Fibroblast of pulmonary artery (primary cell): Measurements from ENCODE around the gene CAMK1G.

ENCODE experiments used
- DNase-seq: peaks from one replicate; pipeline ENCODE4 v3.0.0-alpha.2; 2010; ENCODE audit warnings: low read depth
- H3K4me3 ChIP-seq: replicated peaks from 2 replicates; pipeline ENCODE4 v1.5.1; 2011; ENCODE audit warnings: low read depth, mild to moderate bottlenecking, control low read depth, low read length, moderate library complexity
- TF ChIP-seq, protein P1 (sequence below): IDR thresholded peaks from 2 replicates; pipeline ENCODE4 v1.5.1; 2011; ENCODE audit warnings: mild to moderate bottlenecking, control low read depth, low read length, inconsistent platforms; ENCODE audit errors: missing control alignments

Gene CAMK1G

DNA sequence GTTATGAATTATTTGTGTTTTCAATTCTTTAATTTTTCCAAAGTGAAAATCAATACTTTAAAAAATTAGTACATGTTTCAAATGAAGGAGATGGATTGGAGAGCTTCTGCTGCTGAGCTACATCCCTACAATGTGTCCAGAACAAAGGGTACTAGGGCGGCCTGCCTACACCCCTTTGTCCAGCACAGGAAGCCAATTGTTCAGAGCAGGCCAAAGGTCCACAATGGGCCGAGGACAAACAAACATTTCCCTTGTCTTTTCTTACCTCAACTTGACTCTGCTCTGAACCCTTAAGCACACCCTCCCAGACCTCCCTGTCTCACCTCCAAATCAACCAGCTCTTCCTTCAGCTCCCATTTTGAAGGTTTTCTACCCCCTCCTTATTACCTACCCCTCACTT, 39.4 kb upstream of the CAMK1G start:
- TF ChIP-seq, protein P1, sequence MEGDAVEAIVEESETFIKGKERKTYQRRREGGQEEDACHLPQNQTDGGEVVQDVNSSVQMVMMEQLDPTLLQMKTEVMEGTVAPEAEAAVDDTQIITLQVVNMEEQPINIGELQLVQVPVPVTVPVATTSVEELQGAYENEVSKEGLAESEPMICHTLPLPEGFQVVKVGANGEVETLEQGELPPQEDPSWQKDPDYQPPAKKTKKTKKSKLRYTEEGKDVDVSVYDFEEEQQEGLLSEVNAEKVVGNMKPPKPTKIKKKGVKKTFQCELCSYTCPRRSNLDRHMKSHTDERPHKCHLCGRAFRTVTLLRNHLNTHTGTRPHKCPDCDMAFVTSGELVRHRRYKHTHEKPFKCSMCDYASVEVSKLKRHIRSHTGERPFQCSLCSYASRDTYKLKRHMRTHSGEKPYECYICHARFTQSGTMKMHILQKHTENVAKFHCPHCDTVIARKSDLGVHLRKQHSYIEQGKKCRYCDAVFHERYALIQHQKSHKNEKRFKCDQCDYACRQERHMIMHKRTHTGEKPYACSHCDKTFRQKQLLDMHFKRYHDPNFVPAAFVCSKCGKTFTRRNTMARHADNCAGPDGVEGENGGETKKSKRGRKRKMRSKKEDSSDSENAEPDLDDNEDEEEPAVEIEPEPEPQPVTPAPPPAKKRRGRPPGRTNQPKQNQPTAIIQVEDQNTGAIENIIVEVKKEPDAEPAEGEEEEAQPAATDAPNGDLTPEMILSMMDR: no peak
- DNase-seq: no peak
- H3K4me3 ChIP-seq: no peak overlapping the region

DNA sequence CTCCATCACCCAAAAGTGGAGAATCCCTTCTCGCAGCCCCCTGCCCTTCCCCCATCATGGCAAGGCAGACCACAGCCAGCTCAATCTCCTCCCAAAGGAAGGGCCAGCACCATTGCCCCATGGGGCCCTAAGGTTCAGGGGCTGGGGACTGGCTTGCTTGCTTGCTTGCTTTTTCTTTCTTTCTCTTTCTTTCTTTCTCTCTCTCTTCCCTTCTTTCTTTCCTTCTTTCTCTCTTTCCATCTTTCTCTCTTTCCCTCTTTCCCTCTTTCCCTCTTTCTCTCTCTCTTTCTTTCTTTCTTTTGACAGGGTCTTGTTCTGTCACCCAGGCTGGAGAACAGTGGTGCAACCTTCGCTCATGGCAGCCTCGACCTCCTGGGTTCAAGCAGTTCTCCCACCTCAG, 38.1 kb upstream of the CAMK1G start:
- H3K4me3 ChIP-seq: no peak overlapping the region
- TF ChIP-seq, protein P1: no peak
- DNase-seq: no peak

DNA sequence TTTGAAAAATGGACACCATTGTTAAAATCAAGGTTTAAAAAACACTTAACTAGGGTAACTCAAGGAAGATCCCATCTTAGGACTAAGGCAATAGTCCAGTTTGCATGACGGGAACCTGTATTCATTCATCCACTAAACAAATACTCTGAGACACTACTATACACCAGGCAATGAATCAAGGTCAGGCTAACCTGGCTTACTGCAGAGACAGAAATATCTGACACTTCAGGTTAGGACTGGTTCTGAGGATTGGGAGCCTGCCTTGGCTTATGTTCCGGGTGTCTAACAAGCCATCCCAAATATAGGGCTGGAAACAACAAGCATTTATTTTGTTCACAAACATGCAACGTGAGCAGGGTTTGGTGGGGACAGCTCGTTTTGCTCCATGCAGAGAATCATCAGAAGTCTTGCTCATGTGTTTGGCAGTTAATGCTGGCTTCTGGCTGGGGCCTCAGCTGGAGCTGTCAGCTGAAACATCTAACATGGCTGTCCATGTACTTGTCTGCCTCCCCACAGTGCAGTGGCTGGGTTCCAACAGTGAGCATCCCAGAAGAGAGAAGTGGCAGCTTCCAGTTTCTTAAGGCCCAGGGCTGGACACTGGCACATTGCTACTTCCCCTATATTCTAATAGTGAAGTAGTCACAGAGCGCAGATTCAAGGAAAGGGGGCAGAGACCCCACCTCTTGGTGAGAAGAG, 37.0 kb upstream of the CAMK1G start:
- no peak for DNase-seq
- TF ChIP-seq, protein P1: no peak
- no peak overlapping the region for H3K4me3 ChIP-seq

DNA sequence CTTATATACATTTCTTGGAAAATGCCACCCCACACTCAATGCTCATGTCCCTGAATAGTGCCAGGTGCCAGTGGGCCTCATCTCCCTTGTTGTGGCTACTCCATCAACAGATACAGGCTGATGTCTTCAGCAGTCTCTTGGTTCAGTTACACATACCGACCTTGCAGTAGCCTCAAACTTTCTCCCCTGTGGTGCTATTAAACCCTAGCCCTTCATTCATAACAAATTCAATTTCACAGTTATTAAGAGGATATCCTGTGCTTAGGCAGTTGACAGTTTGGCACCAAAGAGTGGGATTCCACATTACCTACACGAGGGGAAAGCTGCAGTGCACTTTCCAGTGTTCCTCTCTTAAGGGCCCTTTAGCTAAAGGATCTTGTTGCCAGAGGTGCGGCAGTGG, 35.9 kb upstream of the CAMK1G start:
- TF ChIP-seq, protein P1: no peak
- DNase-seq: no peak
- no peak overlapping the region for H3K4me3 ChIP-seq

DNA sequence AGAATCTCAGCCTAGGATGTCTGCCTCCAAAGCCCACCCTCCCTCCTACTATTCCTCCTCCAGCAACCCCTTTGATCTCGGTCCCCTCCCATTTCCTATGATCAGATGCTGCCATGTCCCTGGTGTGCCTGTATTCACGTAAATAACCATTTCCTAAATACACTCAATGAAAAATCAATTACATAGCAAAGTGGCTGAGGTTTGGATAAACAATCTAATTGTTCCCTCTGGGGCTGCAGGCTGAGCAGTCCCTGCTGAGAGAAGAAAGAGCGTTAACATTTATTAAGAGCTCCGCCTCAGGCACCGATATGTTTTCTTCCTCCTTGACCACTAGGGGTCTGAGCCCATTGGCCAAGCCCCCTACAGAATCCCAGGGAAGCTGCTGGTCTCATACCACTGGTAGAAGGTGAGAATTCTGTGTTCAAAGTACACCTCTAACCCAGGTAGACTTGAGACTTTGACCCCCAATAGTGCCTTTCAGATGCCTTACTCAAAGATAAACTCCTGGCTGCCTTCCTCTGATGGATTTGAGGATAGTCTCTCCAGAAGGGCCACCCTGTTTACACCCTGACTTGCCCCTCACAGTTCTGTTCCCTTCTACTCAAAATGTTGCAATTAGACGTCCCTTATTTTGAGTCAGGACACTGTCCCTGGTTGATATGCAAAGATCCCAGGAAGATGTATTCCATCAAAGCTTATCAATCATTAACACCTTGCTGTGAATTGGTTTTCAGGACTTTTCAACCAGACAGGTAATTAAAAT, 33.9 kb upstream of the CAMK1G start:
- no peak for DNase-seq
- H3K4me3 ChIP-seq: no peak overlapping the region
- TF ChIP-seq, protein P1: no peak

DNA sequence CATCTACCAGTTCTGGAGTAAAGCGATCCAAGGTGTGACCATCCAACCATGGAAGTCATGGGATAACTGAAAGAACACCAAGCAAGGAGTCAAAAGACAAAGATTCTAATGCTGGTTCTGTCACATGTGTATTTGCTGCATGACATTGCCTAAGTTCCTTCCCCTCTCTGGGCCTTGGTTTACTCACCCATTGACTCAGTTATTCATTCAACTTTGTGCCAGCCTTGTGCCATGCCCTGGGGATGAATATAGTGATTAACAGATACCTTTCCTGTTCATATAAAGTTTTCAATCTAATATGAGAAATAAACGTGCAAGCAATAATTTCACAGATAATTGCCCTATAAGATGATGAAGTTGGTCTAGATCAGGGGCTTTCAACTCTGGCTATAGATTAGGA, 33.0 kb upstream of the CAMK1G start:
- H3K4me3 ChIP-seq: no peak overlapping the region
- no peak for DNase-seq
- TF ChIP-seq, protein P1: no peak
